Measurements from ENCODE around the gene SAMD3.
"Not testable (repeated sequence)": the region's sequence is repeated elsewhere in the genome, so short reads cannot be mapped to it uniquely, and the experiment has no call there.

SAMD3 gene

DNA sequence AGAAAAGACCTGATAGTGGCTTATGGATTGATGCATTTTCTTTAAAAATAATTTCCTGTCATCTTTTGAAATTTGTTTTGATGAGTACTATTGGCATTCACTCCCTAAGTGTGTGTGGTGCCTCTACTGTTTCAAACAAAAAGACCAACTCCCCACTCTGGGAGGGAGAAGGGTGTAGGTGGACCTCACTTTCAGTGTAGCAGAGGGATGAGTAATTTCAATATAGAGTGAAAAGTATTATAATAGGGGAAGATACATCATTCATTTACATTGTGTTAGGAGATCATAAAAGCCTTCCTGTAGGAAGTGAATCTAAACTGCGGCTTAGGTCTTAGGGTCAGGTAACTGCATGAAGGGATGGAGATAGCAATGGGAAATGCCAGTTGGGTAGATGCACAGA lies 46.4 kb downstream of the SAMD3 start:
- no peak for DNase-seq

DNA sequence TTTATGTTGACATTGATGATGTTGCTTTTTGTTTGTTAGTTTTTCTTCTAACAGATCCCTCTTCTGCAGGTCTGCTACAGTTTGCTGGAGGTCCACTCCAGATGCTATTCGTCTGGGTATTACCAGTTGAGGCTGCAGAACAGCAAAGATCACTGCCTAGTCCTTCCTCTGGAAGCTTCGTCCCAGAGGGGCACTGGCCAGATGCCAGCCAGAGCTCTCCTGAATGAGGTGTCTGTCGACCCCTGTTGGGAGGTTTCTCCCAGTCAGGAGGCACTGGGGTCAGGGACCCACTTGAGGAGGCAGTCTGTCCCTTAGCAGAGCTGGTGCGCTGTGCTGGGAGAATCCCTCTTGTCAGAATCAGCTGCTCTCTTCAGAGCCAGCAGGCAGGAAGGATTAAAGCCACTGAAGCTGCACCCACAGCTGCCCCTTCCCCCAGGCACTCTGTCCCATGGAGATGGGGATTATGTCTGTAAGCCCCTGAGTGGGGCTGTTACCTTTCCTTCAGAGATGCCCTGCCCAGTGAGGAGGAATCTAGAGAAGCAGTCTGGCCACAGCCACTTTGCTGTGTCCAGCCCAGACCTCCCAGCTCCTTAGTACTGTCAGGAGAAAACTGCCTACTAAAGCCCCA lies 49.3 kb downstream of the SAMD3 start:
- not testable (repeated sequence) for DNase-seq

DNA sequence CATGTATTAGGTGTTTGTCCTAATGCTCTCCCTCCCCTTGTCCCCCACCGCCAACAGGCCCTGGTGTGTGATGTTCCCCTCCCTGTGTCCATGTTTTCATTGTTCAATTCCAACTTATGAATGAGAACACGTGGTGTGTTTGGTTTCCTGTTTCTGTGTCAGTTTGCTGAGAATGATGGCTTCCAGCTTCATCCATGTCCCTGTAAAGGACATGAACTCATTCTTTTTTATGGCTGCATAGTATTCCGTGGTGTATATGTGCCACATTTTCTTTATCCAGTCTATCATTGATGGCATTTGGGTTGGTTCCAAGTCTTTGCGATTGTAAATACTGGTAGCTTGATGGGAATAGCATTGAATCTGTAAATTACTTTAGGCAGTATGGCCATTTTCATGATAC lies 52.6 kb downstream of the SAMD3 start:
- not testable (repeated sequence) for DNase-seq

DNA sequence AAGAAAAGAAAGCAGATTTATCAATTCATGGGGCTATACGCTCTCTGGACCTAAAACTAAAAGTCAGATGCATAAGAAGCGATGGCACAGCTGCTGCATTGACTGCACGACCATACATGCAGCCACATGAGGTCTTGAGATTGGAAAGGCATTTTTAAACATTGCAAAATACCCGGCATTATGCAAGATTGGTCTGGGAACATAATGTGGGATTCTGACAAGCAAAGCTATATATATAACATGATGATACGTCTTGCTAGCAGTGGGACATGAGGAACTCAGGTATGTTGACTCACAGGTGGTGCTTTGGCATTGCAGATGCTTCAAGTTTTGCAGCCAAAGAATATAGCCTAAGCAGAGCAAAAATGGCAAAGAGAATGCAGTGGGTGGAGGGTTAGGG lies 55.1 kb downstream of the SAMD3 start:
- no peak for DNase-seq

DNA sequence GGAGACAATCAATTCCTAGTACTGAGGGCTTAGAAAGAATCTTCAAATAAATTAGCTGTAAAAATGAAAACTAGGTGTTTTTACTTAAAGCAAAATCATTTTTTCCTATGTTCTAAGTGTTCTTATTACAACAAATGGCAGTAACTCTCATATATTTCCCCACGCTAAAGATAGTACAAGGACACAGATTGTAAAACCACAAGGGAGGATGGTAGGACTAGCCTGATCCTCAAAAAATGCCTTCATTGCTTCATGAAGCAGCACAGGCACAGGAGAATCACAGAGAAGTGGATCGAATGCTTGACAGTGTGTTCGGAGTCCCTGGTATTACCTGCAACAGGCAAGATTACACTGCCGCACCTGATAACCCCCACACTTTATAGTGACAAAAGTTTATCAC lies 58.5 kb downstream of the SAMD3 start:
- no peak for DNase-seq

DNA sequence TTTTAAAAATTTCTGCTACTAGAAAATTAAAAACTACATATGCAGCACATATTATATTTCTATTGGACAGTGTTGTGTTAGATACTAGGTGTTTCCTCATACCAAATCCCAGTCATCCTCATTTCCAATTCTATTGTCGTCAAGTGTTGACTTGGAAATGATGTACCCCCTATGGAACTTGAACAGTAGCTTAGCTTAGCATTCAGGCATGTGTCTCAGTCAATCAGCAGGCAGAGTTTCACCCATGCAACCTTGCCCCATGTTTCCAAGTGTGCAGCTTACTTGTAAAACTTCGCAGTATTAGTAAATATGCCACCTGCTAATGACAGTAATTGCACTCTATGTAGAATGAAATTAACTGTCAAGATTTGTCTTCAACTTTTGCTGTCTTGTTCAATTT lies 59.5 kb downstream of the SAMD3 start:
- DNase-seq = no peak

DNA sequence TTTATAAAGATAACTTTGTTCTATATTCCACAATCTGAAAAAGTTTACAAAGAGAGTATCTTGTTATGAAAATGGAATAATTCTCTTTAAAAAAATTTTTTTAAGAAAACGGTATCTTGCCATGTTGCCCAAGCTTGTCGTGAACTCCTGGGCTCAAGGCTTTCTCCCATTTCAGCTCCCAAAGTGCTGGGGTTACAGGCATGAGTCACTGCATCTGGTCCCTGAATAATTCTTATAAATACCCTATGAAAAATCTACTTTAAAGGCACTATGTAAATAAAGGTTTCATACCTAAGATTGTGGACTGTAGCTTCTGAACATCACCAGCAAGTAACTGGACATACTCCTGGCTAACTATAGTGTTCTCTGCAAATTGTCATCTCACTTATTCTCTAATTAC lies 60.3 kb downstream of the SAMD3 start:
- DNase-seq = no peak

DNA sequence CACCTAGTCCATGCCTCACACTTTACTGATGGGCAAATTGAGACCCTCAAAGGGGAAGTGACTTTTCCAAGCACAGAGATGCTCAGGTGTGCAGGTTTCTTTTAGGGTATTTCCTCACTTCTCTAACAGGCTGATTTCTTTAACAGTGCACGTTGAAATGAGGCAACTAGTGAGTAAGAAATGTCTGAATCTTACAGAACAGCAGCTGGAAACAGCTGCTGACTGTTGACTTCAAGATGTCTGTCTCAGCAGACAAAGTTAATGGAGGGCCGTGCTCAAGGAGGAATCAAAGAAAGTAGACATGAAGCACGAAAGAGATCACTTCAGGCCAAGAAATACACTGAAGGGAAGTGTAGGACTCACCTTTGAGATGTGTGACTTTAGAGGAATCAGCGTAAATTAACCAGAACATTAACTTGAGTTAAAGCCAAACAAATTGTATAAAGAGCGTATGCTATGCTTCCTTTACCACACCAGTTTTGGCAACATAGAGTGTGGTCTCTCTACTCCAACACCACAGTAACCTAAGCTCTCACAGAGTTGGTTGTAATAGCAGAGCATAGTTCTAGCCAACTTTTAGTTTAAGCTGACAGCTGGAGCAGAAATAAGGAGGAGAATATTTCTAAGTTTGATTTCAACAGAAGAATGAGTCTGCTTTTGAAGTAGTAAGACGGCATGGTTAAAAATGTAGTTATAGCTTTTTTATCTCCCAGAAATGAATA lies 60.9 kb downstream of the SAMD3 start:
- no peak for DNase-seq

DNA sequence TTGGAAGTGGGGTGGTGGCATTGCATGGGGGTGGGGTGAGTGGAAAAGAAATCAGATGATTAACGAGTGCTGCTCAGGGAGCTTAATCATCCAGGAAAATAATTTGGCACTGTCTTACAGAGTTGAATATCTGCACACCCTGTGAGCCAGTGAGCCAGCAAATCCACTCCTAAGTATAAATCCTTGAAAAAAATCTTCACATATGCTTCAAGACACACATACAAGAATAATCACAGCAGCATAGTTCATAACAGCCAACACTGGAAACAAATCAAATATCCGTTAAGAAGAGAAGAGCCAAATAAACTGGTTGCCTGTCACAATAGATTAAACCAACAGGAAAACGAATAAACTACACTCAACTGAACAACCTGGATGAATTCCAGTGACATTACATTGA lies 62.8 kb downstream of the SAMD3 start:
- no peak for DNase-seq

DNA sequence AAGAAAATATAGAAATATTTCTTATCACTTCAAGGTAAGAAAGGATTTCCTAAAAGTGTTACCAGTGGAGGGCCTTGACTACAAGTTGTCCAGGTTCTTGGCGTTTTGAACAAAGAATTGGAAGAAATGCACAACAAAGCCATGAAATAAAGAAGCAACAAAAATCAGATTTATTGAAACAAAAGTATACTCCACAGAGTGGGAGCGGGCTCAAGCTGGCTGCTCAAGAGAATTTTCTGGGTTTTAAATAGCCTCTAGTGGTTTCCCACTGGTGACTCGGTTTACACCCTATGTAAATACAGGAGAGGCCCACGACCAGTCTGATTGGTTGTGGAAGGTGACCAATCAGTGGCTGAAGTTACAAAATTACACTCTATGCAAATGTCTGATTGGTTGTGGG lies 64.2 kb downstream of the SAMD3 start:
- no peak for DNase-seq

DNA sequence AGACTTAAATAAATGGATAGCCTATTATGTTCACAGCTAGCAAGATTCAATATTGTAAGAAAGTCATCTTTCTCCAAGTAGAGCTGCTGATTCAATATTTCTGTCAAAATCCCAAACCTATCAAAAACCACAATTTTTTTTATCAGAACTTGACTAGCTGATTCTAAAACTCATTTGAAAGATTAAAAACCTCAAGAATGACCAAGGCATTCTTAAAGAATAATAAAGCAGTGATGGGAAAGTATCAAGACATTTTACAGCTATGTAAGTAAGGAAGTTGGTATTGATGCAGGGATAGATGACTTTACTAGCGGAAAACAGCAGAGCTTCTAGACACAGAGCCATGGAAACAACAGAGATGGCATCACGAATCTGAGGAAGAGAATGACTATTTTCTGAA lies 64.7 kb downstream of the SAMD3 start:
- no peak for DNase-seq

DNA sequence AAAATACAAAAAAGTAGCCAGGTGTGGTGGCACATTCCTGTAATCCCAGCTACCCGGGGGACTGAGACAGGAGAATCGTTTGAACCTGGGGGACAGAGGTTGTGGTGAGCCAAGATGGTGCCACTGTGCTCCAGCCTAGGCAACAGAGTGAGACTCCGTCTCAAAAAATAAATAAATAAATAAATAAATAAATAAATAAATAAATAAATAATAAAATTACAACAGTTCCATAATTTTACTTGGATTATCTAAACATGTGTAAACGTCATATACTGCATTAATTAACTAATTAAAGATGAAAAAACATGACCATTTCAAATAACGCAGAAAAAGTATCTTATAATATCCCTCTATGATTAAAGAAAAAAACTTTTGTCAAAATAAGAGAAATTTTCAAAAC lies 65.8 kb downstream of the SAMD3 start:
- DNase-seq = no peak

DNA sequence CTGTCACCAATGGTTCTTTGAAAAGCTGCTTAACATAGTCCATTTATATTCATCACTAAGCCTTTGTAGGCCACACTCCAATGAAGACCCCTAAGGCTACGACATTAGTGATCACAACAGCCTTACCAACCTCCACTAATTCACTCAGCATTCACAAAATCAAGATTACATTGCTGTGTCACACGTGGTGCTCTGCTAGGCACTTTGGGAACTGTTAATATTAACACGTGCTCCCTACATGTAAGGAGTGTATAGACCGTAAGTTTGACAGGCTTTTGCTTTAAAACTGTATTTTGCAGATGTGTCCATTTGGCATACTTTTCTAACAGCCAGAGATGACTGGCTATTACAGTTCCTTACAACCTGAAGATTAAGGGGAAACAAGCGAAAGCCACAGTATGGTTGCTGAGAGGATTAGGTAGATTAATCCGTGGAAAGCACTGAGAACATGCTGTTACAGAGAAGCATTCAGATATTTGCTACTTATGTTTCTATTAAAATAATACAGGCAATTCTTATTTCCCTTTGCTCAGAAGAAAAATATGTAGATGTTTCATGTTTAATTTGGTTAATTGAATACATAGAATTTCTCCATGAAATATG lies 69.7 kb downstream of the SAMD3 start:
- DNase-seq = no peak

DNA sequence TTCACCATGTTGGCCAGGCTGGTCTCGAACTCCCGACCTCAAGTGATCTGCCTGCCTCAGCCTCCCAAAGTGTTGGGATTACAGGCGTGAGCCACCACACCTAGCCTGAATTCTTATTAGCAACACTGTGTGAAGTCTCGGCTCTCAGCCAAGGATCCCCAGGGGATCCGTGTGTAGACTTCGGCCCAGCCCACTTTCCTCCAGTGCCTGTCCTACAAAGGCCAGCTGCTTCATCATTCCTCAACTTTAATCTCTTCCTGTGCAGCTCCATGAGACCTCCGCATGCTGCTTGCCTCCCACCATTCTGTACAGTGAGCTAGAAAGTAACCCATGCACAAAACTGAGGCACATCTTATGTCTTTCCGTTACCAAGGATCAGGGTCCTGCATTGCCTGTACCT lies 71.8 kb downstream of the SAMD3 start:
- DNase-seq = no peak

DNA sequence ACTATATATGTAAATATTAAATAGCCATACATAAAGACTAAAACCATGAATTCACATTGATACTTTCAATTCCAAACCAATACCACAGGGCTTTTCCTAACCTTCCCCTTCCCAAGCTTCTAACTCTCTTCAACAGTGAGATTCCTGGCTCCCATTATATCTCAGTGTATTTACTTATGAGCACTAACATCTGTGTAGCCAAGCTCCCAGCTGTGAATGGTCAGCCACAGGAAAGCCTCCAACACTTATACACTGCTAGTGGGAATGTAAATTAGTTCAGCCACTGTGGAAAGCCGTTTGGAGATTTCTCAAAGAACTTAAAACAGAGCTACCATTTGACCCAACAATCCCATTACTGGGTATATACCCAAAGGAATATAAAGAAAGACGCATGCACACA lies 73.7 kb downstream of the SAMD3 start:
- not testable (repeated sequence) for DNase-seq

DNA sequence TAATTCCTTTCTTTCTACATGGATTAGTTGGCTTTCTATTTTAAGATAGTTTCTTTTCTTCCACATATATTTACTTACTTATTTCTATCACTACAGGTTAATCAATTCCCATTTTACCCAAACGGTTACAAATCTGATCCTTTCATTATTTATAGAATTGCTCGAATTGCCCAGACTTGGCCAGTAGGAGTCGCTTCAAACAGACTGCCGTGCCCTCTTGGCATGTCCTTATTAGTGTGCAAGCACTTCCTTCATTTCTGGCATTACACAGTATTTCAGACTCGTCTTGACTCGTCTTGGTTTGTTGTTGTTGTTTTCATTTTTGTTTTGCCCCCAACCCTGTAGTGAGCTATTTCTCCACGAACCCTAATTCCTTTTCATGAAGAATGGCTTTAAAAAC lies 74.6 kb downstream of the SAMD3 start:
- DNase-seq = no peak

DNA sequence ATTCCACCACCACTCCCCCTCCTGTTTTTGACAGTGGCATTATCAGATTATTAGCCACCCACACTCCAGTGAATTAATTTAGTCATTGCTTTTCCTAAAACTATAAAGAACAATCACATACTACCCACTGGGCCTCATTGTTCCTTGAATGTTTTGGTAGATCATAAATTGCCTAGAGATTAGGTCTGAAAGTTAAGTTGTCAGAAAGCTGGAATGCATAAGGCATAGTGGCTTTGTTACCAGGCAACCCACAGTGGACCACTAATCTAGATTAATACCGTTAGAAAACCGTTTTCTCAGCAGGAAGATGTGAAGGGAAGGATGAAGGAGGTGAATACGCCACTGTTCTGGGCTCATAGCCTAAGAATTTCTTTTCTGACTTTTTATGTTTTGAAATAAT lies 75.6 kb downstream of the SAMD3 start:
- DNase-seq = no peak

DNA sequence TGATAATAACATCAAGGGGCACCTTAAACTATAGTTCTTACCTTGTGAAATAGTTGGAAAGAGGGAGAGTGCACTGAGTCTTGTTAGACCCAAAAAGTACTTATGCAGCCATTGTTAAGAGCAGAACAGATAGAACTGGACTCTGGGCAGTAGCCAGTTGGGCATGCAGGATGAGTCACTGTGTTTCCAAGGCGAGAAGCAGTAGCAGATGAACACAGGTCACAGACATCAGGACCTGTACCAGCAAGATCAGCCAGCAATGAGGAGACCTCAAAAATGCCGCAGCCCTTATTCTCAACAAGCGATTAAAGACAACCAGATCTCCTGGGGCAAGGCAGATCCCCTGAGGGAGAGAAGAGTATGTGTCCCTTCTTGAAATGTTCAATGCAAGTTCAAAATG lies 79.0 kb downstream of the SAMD3 start:
- DNase-seq = no peak

DNA sequence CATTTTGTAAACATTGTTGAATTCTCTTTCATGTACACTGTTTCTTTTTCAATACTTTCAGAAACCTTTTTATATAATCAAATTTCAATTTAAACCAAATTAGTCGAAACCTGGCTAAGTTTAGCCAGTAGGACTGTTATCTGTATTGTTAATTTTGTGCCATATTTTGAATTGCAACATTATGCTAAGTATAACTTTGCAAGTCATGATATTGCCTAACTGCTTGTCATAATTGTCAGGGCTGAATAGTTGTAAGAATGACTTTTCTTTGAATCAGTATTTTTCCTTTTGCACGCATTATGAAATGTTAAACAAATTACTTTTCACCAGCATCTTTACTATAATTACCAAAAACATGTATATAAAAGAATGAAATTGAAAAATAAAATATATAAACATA lies 82.7 kb downstream of the SAMD3 start:
- no peak for DNase-seq

DNA sequence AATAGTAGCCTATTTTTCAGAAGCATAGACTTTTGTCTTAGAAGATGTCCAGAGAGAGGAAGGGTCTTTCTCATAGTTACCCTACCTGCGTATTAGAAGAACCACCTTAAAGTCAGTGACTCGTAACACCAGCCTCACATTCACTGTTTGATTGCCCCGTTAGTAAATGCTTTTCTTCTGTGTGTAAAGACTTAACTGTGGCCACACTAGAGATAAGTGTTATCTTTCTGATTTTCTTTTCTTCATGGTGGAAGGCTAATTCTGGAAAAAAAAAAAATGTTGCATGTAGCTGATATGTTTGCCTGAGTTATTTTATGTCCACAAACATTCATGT lies 83.9 kb downstream of the SAMD3 start:
- no peak for DNase-seq

DNA sequence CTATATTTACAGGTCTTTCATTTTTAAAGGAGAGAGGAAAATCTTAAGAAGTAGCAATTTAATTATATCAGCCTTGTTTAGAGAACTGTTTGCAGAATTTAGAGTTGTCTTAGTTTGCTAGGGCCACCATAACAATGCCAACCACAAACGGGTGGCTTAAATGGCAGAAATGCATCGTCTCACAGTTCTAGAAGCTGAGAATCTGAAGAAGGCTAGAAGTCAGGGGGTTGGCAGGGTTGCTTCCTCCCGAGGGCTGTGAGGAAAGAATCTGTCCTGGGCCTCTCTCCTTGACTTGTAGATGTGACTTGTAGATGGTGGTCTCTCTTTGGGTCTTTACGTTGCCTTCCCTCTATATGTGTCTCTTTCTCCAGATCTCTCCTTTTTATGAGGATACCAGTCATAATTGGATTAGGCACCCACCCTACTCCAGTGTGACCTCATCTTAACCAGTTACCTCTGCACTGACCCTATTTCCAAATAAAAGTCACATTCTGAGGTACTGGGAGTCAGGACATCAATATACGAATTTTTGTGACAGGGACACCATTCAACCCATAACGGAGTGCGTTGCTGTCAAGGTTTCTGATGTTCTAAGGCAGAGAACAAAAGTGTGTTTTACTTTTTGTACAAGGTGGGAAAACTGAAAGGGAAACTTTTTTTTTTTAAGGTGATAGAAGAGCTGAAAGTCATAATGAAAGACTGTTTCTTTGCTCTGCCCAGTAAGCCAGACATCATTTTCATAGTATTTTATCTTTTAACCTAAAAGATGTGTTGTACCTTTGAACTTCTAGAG lies 84.4 kb downstream of the SAMD3 start:
- DNase-seq = no peak

DNA sequence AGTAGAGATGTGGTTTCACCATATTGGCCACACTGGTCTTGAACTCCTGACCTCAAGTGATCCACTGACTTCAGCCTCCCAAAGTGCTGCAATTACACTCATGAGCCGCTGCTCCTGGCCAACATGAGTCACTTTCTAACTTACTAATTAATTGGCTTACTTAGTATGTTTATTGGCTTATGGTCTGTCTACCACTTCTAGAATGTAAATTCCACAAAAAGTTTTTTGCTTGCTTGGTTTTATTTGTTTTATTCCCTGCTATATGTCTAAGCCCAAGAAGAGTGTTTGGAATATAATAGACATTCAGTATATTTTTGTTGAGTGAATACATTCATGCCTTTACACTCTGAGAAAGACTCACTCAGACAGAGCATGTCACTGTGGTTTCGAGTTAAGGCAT lies 86.0 kb downstream of the SAMD3 start:
- DNase-seq = no peak

DNA sequence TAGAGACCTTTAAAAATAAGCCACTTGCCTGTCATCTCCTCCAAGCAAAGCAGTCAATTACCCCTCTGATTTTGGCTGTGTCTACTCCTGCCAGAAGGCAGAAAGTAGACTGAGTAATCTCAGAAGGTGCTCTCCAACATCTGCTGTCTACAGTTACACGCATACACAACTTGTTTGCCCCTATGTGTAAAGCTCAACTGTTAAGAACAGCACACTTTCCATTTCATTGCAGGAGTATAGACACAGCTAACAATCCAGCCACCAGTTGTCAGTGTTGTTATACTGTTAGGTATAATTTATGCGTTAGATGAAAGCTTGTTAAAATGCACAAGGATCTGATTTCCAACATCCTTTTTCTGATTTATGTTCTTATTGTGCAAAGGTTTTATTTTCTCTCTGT lies 88.2 kb downstream of the SAMD3 start:
- no peak for DNase-seq
